ENCODE measurements around the gene SHLD1. TPM values are rescaled to one million over a fixed set of nuclear protein-coding genes. Genes with fewer than 3 reads are reported as not detected.
"Not testable (repeated sequence)": the region's sequence is repeated elsewhere in the genome, so short reads cannot be mapped to it uniquely, and the experiment has no call there.

Gene SHLD1
- total RNA-seq, 1 donor from 2014 or later = 4.3 TPM

DNA sequence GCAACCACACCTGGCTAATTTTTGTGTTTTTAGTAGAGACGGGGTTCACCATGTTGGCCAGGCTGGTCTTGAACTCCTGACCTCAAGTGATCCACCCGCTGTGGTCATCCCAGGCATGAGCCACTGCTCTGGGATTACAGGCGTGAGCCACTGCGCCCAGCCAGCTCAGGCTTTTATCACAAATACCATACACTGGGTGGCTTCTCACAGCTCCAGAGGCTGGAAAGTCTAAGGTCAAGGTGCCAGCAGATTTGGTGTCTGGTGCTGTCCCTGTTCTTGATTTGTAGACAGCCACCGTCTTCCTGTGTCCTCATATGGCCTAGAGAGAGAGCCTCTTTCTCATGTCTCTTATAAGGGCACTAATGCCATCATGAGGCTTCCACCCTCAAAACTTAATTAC, 25.9 kb downstream of the SHLD1 start:
- intact Hi-C loops (cut with DNase I) = no loop called here
- DNase-seq (ENCODE audit: low spot score) = no peak

DNA sequence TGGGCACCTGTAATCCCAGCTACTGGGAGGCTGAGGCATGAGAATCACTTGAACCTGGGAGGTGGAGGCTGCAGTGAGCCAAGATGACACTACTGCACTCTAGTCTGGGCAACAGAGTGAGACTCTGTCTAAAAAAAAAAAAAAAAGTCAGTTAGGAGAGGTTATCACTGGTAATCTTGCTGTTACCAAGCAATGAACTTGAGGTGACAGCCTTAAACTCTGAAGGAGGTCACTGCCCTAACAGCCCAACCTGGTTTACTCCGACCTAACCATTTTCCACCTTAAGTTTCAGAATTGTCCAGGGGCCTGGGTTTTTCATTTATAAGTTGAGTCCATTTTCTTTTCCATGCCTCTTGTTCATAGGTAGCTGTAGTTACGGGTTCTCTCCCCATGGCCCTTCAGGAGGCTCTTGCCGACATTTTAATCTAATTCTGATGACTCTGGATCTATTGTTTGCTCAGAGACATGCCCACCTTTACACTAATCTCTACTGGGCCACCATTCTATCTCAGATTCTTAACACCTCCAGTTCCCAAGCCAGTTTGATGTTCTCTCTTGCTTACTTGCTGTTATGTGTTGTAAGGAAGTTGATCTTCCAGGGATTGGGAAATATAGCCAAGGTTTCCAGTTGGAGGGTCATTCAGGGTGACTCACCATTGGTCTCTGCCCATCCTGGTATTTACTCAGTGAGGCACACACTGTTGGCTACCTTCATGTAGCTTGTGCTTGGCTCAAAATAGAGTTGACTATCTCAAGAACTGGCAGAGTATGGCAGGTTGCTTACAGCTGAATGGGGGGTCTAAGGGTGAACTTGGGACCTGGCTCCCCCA, 29.1 kb downstream of the SHLD1 start:
- intact Hi-C loops (cut with DNase I) = no loop called here
- no peak for DNase-seq (ENCODE audit: low spot score)

DNA sequence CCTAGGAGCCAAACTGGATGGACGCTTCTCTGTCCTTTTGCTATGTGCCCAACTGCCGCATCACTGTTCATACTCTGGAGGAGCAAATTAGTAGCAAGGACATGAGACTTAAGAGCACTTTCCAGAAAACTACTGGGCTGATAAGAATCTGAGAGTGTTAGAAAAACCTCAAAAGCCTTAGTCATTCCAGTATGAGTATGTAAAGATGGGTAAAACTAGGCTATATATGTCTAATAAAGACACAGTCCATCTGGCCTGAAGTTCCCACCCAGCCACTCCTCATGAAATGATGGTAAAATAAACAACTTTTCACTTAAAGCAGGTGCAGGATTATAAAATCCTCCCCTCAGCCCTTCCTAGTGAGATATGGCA, 30.6 kb downstream of the SHLD1 start:
- intact Hi-C loops (cut with DNase I) = loop anchor here (10.0 kb wide), 1 partner anchor 294 kb away; no protein-coding TSS in a partner anchor

DNA sequence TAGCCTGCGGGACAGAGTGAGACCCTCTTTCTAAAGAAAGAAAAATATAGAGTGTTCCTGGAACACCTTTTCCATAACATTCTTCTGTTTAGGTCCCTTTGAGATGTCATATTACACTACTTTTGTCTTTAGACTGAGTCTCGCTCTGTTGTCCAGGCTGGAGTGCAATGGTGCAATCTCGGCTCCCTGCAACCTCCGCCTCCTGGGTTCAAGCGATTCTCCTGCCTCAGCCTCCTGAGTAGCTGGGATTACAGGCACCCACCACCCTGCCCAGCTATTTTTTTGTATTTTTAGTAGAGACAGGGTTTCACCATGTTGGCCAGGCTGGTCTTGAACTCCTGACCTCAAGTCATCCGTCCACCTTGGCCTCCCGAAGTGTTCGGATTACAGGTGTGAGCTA, 31.2 kb downstream of the SHLD1 start:
- DNase-seq (ENCODE audit: low spot score) = not testable (repeated sequence)
- intact Hi-C loops (cut with DNase I) = loop anchor here (10.0 kb wide), 1 partner anchor 293 kb away; no protein-coding TSS in a partner anchor

More for the DNA sequence above, 30.6 kb downstream of the SHLD1 start:
- DNase-seq (ENCODE audit: low spot score) = no peak

DNA sequence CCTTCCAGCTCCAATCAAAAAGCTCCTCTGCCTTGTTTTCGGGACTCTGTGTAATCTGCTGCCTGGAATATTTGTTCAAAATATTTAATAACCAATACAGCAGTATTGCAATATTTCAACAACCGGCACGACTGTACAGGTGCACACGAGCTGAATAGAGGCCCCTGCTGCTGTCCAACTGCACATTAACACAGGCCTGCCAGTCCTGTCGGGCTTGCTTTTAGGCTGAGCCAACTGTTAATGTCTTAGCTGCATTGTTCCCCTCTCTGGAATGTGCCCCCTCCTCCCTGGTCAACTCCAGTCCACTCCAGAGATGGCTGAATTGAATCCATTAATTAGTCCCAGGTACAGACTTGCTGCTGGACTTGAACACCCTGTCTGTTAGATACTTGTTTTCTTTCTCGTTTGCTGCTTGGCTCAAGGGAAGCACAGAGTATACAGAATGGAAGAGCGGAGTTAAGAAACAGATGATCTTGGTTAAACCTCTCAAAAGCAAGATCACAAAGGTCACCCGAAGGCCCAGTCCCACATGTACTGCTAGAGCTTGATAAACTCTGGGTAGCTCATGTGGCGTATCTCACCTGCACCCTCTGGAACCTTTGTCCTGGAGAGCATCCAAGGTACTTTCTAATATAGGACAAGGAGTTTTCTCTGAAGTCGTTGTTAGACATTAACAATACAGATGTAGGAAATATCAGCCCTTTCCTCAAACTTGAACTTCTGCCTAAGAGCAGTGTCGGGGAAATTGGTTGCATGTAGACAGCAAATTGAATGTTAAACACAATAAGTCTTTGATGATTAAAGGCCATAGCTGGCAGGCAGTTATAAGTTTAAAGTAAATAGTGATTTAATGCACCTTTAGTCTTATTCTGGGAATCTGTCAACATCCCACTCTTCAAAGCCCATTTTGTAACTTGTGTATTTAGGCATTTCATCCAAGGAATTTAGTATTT, 31.9 kb downstream of the SHLD1 start:
- intact Hi-C loops (cut with DNase I) = loop anchor here (10.0 kb wide), 1 partner anchor 293 kb away; no protein-coding TSS in a partner anchor
- no peak for DNase-seq (ENCODE audit: low spot score)

DNA sequence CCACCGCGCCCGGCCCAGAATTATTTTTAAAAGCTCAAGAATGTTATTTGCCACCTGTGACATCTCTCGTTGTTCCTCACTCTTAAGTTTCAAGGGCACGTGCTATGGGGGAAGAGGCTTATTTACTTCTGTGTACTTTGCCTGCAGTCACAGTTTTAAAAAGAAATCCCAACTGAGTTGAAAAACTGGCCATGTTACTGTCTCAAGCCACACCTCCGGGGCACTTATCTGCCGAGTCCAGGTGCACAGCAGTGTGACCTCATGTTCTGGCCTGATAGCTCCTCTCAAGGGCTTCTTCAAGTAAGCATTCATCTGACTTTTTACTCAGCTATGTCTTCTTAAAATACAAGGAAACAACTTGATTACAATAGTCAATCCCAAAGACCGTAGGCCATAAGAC, 34.5 kb downstream of the SHLD1 start:
- intact Hi-C loops (cut with DNase I) = loop anchor here (10.0 kb wide), 1 partner anchor 290 kb away; no protein-coding TSS in a partner anchor
- no peak for DNase-seq (ENCODE audit: low spot score)

GRCh38 chr20:5785146-5785545, 34.9 kb downstream of the SHLD1 start:
- intact Hi-C loops (cut with DNase I) = loop anchor here (10.0 kb wide), 1 partner anchor 290 kb away; no protein-coding TSS in a partner anchor
- DNase-seq (ENCODE audit: low spot score) = no peak

DNA sequence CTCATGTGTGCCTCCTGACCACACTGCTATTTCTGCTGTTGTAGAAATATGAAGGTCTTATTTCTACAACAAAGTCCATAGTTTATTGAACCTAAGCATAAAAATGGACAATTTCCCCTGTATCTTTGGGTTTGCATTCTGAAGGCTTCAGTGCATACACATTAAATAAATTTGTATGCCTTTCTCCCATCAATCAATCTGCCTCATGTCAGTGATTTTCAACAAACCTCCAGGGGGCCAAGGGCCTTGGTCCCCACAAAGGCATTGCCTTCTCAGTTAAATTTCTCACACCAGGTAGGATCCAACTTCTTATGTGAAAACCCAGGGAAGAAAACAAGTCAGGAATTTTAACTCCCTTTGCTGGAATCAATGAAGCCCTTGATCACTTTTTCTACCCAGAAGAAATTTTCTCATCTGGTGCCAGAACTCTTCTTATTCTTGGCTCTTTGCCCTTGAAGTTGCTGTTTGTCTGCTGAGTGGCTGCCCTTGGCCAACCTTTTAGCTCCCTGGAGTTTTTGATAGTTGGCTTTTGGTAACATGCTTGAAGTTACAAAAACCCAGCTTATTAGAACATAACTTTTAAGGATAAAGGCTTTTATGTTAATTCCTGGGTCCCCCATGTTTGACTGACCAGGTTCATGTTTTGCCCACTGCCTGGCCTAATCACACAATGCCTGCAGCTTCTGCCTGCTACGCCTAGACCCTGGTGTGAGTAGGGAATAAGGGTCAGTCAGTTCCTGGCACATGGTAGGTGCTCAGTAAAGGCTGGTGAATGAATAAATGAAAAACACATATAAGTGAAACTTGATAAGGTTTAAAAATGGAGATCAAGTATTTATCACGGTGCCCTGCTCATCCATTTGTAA, 37.0 kb downstream of the SHLD1 start:
- no peak for DNase-seq (ENCODE audit: low spot score)

DNA sequence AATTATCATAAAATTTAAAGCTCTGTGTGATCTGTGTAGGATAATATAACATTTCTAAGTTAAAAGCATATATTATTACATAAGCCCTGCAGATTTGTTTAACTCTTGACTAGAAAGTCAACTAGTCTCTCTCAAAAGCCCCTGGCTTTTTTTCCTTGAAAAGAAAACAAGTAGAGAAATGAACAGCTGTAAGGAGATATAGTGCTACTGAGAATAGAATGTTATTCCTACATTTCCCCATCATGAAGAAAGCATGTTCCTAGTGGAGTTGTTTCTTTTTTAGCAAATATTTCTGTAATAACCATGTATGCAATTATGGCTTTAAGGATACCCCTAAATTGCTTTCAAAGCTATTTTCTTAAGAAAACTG, 37.6 kb downstream of the SHLD1 start:
- intact Hi-C loops (cut with DNase I) = loop anchor here (1.0 to 10.0 kb wide), 3 partner anchors 219 to 287 kb away; no protein-coding TSS in a partner anchor
- DNase-seq (ENCODE audit: low spot score) = no peak

More for the DNA sequence above, 37.0 kb downstream of the SHLD1 start:
- intact Hi-C loops (cut with DNase I) = loop anchor here (10.0 kb wide), 1 partner anchor 288 kb away; no protein-coding TSS in a partner anchor

- intact Hi-C loops (cut with DNase I) = loop anchor here (1.0 to 10.0 kb wide), 3 partner anchors 220 to 286 kb away; no protein-coding TSS in a partner anchor
- DNase-seq (ENCODE audit: low spot score) = peak; percentile 82
Observed at GRCh38 chr20:5788385-5788895, 38.2 kb downstream of the SHLD1 start.

- DNase-seq (ENCODE audit: low spot score) = no peak
Observed at GRCh38 chr20:5789827-5790226, 39.6 kb downstream of the SHLD1 start.

GRCh38 chr20:5793916-5794315, 43.7 kb downstream of the SHLD1 start:
- intact Hi-C loops (cut with DNase I) = no loop called here

More at GRCh38 chr20:5789827-5790226, 39.6 kb downstream of the SHLD1 start:
- intact Hi-C loops (cut with DNase I) = loop anchor here (10.0 kb wide), 1 partner anchor 285 kb away; no protein-coding TSS in a partner anchor

DNA sequence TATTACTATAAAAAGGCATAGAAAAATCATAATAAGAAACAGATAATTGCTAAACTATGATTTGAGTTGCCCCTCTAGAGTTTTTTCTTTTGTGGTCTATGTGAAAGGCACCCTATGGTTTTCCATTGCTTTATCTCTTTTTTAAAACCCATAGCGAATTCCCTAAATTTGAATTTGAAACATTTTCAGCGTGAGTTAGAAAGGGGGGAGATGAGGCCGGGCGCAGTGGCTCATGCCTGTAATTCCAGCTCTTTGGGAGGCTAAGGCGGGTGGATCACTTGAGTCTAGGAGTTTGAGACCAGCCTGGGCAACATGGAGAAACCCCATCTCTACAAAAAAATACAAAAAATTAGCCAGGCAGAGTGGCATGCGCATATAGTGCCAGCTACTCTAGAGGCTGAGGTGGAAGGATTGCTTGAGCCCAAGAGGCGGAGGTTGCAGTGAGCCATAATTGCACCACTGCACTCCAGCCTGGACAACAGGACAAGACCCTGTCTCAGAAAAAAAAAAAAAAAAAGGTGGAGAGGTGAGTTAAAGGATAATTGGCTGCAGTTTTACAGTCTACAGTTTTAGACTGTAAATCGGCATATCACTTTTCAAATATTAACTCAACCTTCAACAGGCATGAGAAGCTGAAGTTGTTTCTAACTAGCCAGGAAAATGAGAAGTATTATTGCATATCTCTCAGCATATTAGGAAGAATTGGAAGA, 46.3 kb downstream of the SHLD1 start:
- DNase-seq (ENCODE audit: low spot score) = no peak
- intact Hi-C loops (cut with DNase I) = no loop called here

More at GRCh38 chr20:5793916-5794315, 43.7 kb downstream of the SHLD1 start:
- DNase-seq (ENCODE audit: low spot score) = no peak

- intact Hi-C loops (cut with DNase I) = no loop called here
- DNase-seq (ENCODE audit: low spot score) = no peak
Observed at GRCh38 chr20:5797165-5797564, 47.0 kb downstream of the SHLD1 start.

GRCh38 chr20:5797843-5798462, 47.8 kb downstream of the SHLD1 start:
- DNase-seq (ENCODE audit: low spot score) = no peak
- intact Hi-C loops (cut with DNase I) = no loop called here

GRCh38 chr20:5803754-5804303, 53.6 kb downstream of the SHLD1 start:
- intact Hi-C loops (cut with DNase I); DNase-seq (ENCODE audit: low spot score): not testable (repeated sequence)

Measured in cardiac septum (tissue), 1 donor.